Dermis microvascular lymphatic vessel endothelial cell (primary cell): Measurements from ENCODE around the gene RIC3. TPM values are rescaled to one million over a fixed set of nuclear protein-coding genes. Genes with fewer than 3 reads are reported as not detected.
A peak's percentile ranks its signal among the peaks of the same experiment; 100 is the strongest.
"Not testable (repeated sequence)": the region's sequence is repeated elsewhere in the genome, so short reads cannot be mapped to it uniquely, and the experiment has no call there.

ENCODE experiments used
- DNase-seq, 2 donors: peaks; one replicate each; pipeline versions ENCODE4 v3.0.0 to v3.0.0-alpha.2; 2010; ENCODE audit warnings: low read depth in 2 of 2
- total RNA-seq: library from RNA; depleted of rRNA; stranded (reverse); fragments of >200 nt; gene quantifications from 2 replicates; pipeline ENCODE4 v1.2.1, GENCODE V29; 2014

The RIC3 gene
- total RNA-seq, 1 donor from 2014 or later, result not detected

DNA sequence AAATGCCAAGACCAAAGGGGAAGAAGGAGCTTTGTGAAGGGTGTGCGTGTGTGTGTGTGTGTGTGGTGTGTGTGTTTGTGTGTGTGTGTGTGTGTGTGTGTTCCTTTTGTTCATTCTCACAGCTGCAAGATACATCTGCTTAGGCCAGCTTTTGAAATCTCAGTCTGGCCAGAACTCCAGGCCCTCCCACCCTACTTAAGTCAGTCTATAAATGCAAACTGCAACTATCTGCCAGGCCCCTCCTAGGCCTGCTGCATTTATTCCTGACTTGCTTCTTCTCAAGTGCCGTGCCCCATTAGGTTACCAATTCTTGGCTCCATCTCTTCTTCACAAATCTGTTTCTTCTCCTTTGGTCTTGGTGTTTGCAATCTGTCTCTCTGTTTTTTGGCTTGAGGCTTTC, 21.6 kb upstream of the RIC3 start:
- DNase-seq, result no peak

DNA sequence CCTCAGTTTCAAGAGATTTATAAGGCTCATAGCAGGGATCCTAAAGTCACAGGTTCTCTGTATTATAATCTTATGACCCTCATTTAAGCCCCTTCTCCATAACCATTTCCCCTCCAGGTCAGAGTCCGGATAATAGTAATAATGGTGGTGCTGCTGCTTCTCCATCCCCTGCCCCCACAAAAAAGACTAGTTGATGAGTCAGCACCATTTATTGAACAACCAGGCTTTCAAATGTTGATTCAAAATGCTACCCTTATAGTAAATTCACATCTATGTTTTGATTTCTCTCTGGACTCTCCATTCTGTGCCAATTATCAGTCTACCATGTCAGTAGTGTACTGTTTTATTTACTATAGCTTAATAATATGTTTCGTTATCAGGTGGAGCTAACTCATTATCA, 17.6 kb upstream of the RIC3 start:
- DNase-seq, result no peak

DNA sequence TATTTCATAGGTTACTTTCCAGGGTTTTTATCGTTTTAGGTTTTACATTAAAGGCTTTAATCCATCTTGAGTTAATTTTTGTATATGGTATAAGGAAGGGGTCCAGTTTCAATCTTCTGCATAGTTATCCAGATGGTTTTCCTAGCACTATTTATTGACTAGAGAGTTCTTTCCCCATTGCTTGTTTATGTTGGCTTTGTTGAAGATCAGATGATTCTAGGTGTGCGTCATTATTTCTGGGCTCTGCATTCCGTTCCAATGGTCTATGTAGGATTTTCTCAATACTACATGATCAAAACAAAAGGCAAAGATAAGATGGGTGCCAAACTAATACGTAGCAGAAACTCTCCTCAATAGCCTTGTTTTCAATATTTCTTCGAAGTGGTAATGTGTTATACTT, 14.3 kb upstream of the RIC3 start:
- DNase-seq, result peak; percentile 28 to 52

DNA sequence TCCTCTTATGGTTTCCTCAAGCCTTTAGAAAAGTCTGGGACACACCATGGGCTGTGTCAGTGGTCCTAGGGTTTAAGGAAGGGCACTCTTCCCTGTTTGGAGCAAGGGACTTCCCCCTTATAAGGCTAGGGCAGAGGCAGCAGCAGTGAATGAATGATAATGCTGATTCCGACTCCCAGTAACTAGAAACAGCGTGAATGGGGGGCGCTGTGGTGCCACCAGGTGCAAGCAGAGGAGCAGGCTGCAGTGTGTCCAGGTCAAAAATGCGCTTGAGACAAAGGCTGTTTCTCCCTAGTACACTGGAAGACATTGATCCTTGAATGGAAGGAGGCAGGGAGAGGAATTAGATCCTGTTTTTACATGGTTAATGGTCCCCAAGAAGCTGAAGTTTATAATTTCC, 11.6 kb upstream of the RIC3 start:
- DNase-seq, result no peak

DNA sequence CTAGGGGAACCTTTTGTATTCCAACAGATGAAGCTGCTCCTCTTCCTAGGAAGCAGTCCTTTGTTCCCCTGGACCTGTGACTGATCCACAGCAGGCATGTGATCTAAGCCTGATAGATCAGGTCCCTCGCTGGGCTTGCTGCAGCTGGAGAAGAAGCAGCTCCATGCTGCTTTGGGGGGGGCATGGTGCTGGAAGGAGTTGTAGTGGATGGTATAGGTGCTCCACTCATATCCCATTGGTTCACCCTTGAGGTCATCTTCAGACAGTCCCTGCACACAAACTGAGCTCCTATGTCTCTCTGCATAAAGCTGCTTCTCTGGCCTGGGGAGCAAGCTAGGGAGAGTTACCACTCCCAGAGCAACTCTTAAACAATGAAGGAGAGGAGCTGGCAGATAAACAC, 9.5 kb upstream of the RIC3 start:
- DNase-seq, result no peak

DNA sequence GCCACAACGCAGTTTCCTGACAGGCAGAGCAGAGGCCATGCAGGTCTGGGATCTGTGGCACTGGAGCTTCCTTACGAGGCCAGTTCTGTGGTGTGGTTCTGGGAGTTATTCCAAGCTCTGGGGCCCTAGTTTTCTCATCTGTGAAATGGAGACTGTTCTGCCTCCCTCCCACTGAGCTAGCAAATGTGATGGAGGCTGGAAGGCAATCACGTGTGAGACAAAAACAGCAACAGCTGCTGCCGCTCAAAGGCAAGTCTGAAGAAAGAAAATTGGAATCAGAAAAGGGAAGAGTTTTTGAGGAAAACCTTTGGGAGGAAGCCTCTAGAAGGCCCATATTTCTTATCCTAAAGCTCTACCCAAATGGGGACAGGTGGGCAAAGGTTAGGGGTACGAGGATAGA, 8.3 kb upstream of the RIC3 start:
- no peak for DNase-seq

DNA sequence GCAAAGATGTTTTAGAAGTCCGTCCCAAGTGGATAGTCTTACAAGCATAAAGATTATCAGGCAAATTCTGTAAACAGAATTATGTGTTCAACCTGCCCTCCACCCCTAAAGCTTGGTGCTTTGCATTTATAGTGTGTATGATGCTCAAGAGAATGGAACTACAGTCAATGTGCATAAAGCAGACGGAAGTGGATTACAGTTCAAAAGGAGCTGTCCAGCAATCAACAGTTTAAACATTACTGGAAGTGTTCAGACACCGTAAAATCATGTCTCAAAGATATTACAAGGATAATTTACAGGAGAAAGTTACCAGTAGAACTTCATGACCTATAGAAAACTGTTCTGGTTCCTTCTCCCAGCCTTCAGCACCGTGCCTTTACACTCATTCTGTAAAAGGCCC, 1.0 kb downstream of the RIC3 start:
- DNase-seq, result no peak

DNA sequence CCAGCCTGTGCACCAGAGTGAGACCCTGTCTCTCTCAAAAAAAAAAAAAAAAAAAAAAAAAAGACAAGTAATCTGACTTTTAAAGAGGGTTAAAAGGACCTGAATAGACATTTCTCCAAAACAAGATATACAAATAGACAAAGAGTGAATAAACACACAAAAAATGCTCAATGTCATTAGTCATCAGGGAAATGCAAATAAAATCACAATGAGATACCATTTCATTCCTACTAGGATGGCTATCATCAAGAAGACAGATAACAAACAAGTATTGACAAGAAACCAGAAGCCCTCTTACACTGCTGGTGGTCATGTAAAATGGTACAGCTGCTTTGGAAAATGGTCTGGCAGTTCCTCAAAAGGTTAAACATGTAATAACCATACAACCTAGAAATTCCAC, 4.1 kb downstream of the RIC3 start:
- no peak for DNase-seq

DNA sequence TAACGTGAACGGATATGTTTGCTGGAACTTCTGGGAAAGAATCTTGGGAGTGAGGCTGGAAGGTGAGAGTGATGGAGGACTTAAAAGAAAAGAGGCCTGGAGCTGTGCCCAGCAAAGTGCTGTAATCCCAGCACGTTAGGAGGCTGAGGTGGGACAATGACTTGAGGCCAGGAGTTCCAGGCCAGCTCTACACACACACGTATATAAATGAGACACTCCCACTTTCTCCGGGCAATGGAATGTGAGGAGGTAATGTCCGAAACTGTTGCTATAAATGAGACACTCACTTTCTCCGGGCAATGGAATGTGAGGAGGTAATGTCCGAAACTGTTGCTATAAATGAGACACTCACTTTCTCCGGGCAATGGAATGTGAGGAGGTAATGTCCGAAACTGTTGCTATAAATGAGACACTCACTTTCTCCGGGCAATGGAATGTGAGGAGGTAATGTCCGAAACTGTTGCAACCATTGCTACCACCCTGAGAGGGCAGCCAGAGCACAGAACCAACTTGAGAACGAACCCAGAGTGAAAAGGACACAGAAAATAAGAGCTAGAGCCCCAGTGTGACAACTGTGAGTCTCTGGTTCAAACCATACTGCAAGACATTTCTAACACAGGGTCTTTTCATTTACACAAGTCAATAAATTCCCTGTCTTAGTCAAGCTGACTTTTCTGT, 7.1 kb downstream of the RIC3 start:
- DNase-seq, result not testable (repeated sequence)

DNA sequence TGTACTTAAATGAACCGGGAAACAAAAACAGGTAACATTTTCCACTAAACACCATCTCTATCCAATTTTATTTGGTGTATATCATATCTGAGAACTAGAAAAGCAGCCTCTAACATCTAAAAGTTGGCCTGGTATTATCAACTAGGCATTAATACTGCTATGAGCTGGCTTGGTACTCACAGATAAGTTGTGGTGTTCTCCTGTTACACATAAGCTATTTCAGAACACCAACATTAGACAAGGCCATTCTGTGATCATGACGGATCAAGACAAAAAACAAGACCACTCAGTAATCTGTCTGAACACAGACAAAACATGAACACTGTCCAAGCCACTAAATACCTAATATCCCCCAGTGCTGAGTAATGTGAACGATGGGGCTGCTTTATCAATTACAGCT, 11.9 kb downstream of the RIC3 start:
- DNase-seq, result no peak

DNA sequence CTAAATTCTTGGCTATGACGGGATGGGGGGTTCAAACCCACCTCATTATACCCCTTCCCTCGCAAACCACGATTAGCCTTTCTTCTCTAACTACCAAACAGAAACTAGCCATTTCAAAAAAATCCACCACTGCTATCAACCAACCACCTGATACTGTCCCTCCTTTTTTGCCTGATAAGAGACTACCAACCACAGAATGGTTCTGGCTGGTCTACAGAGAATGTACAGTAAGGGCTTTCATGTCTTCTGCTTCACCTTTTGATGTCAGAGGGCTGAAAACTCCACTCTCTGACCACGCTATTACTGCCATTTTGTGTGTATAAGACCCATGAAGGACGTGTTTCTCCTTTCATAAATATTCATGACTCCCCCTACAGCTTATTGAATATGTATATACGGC, 19.1 kb downstream of the RIC3 start:
- DNase-seq, result no peak

DNA sequence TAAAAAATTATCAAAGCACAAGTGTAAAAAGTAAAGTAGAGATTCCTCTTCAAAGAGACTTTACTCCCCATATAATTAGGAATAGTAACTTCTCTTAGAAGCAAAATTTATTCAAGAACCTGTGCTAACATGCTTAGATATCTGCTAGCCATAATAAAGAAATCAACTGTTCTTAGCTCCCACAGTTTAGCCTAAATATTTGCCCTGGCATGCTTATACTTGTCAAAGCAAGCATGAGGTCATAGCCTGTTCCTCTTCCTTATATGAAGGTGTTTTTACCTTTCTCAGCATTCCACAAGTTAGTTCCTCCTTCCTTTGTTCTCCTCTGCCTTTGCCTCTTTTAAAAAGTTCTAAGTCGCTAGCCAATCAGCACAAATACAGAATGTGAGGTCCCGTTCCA, 30.3 kb downstream of the RIC3 start:
- DNase-seq, result no peak

DNA sequence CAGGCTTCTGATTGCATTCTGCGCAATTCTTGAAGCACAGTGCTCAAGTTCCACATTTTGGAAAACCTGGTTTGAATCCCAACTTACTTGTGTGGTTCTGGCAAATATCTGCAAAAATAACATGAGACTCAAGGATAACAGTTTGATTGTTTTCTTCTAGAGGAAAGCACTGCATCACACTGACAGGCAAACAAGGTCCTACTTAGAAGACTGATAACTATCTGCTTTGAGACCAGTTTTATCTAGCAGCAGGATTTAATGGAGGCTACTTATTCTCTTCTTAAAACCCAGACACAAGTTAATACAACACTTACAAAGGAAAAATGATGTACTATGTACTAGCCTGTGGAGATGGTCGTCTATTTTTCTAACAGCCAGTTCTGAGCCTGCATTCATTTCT, 41.4 kb downstream of the RIC3 start:
- no peak for DNase-seq

DNA sequence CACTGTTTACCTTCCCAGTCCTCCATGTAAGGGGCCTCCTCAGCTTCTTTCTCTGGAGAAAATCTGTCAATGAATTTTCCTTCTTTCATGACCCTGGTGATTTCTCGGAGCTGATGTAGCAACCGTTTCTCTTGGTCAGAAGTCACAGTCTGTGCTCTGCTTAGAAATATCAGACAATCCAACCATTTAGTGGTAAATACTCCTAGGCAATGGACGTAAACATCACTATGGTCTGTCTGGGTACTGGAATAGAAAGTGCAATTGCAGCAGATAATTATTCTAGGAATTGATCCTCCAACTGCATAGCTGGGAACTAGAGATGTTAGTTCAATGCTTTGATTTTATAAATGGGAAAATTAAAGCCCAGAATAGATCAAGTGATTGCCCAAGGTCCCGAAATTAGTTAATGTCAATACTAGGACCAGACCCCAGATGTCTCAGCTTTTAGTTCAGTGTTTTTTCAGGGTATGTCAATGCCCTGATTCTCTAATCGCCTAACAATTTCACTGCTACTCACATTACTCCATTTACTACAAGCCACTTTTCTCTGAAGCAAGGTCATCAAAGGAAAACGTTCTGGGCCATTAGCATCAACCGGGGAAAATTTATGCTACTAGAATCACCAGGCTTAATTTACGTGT, 42.1 kb downstream of the RIC3 start:
- no peak for DNase-seq

DNA sequence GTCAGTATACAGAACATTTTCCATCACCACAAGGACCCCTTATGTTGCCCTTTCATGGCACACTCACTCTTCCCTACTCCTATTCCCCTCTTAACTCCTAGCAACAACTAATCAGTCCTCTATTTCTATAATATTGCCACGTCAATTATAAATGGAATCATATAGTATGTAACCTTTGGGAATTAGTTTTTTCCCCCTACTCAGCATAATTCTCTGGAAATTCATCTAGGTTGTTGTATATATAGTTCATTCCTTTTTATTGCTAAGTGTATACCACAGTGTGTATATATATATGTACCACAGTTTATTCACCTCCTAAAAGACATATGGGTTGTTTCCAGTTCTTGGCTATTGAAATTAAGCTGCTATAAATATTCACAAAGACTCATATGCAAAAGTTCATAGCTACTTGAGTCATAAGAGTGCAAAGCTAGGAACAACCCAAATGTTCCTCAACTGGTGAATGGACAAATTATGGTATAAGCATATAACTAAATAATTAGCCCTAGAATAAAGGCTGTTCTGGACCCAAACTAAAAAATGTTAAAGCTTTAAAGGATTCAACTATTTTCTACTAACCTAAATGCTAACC, 46.6 kb downstream of the RIC3 start:
- no peak for DNase-seq

DNA sequence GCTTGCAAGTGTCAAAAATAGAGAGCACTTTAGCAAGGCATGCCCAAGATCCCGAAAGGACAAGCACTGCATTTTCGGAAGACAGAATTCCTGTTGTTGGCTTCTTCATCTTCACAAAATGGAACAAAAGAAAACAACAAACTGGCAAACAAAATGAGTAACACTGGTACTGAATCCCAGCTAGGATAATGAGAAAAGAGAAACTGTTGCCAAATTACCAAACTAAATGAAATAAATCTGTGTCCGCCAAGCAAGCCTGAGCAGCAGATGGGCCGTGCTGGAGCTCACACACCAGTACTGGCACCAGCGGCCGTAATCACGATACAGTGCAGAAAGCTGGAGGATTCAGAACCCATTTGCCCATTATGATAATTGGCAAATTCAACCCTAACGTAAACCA, 57.2 kb downstream of the RIC3 start:
- DNase-seq, result no peak

DNA sequence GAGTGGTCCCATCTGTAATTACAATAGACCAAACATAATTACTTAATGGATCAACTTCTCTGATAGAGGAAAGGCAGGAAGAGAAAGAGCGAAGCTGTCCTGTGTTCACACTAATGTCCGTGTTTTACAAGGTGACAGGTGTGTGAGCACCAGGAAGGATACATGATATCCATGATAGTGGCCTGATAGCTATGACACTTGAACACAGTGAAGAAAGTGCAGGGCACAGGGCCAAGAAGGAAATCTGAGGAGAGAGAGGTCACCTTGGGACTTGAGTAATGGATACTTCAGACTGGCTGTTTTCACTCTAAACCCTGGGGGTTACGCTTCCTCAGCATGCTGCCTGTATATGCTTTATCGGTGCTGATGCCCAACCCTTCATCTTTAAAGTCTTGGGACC, 58.4 kb downstream of the RIC3 start:
- DNase-seq, result no peak

DNA sequence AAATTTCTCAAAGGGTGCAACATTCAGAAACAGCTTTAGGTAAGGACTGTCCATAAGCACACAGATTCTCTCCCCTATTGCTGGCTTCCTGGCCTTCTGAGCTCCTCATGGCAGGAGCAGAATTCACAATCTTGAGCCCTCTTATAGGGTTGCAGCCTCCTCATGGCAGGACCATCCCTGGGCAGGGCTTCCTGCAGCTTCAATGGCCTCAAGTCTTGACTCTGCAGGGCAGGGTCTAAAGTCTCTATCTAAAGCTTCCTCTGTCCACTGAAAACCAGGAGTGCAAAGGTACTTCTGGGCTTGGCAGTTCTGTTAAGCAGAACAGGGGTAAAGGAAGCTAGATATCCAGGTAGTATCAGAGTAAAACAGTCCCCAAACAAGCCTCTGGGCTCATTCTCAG, 59.1 kb downstream of the RIC3 start:
- no peak for DNase-seq

DNA sequence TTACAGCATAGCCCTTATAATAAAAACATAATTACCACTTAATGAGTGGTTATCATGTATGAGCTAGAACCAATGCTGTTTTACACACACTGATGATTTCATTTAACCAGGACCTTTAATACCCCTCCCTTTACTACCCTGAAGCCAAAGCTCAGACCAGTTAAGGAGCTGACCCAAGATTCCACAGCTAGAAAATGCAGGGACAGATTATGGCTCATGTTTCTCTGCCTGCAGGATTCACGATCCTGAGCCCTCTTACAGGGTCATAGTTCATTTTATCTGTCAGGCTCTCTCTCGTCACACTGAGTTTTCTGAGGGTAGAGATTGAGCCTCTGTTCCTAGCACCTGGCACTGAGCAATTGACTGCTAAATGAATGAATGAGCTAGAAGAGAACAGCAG, 60.4 kb downstream of the RIC3 start:
- no peak for DNase-seq

DNA sequence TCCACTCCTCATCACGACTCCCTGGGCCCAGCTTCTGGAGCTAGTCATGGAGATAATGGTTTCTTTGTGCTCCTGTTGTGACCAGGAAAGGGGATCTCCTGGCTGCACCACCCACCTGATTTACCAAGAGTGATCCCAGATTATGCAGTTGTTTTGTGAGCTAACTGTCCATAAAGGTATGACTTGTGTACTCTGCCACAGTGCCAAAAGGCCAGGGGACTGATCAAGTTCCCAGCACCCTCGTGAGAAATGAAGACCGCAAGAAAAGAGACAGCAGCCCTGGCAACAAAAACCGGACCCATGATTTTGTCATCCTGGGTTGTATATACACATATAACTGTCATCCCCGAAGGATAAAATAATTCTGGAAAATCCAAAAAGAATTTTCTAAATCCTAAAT, 61.2 kb downstream of the RIC3 start:
- DNase-seq, result no peak

DNA sequence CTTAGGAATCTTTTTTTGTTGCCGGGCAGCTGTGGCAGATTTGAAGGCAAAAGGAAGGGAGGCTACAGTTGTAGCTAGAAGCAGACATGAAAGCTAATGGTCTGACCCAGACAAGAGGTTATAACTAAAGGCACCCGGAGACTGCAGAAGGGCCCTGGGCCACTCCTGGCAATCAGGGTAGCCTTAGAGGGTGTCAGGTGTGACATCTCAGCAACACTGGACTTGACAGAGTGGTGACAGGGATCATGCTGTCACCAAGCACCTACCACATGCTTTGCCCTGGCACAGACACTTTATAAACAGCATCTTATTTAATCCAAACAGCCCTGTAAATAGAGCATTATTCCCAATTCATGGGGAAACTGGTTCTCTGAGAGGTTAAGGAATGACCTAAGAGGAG, 62.1 kb downstream of the RIC3 start:
- no peak for DNase-seq

DNA sequence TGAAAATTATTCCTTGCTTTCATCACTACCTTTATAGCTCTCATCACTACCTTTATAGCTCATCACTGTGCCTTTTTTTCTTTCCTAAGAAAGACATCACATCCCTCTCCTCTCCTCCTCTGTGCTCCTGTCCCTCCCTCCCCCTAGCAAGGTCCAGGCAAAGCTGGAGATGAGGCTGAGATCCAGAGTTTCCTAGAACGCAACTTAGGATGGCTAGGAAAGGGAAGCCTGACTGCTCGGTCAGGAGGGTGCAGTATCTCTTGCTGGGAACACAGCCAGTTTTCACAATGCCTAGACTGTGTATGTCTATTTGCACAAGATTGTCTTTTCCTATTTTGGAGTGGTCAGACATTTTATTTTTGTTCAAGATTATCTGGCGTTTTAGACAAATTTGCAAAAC, 63.2 kb downstream of the RIC3 start:
- DNase-seq, result no peak

DNA sequence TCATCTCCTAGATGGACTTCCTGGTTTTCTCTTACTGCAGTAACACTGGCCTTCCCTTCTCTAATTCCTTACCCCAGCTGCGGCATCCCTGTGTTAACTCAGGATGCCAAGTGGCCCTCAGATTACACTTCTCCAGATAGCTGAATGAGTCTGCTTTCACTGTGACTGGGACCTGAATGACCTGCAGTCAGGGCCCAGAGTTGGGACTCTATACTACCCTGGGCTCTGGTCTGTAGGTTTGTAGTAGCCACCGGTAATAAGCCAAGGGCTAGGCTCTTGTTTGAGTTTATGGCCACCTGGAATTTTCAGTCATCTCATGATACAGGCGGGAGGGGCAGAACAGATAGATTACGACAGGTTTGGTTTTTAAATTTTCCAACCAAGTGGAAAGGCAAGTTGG, 63.7 kb downstream of the RIC3 start:
- no peak for DNase-seq
